HG03060 (cell line): Measurements from ENCODE around the gene CEP97.
"Not testable (repeated sequence)": the region's sequence is repeated elsewhere in the genome, so short reads cannot be mapped to it uniquely, and the experiment has no call there.

Source experiments
- ATAC-seq: cut with Tn5 transposase; IDR thresholded peaks from one replicate; pipeline ENCODE4 v1.9.1; 2021; ENCODE audit warnings: low read depth, moderate number of reproducible peaks; ENCODE audit not compliant: unreplicated experiment

Gene CEP97

GRCh38 chr3:101724329-101725193 is at the start of gene CEP97:
Gene CEP97, plus strand, starts transcription at chr3:101724614. Its CDS starts 63 bp downstream, at chr3:101724677.
- ATAC-seq = peak; percentile 67

- ATAC-seq = no peak
These were observed 48.7 kb upstream of the CEP97 start for GRCh38 chr3:101675709-101676215.

DNA sequence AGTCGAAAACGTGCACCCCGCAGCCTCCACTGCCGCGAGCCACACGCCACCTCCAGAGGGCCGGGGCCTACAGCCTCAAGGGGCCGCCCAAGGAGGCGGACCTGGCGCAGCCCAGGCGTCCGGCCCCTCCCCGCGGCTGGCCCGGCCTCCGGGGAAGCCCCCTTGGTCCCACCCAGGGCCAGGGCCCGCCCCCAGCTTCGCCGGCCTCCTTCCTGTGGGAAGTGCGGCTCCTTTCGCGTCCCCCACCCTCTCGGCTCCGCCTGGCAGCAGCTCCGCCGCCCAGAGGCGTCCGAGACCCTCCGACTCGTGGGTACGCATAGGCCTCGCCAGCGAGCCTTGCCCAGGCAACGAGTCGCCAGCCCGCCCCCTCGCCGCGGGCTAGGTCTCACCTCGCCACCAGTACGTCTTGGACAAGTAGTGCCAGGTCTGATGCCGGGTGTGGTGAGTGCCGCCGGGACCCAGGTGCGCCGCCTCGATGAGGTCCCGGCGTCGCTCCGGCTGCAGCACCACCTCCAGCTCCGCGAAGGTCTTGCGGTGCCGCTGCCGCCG is 48.1 kb upstream of the CEP97 start:
- peak; percentile 59 for ATAC-seq

DNA sequence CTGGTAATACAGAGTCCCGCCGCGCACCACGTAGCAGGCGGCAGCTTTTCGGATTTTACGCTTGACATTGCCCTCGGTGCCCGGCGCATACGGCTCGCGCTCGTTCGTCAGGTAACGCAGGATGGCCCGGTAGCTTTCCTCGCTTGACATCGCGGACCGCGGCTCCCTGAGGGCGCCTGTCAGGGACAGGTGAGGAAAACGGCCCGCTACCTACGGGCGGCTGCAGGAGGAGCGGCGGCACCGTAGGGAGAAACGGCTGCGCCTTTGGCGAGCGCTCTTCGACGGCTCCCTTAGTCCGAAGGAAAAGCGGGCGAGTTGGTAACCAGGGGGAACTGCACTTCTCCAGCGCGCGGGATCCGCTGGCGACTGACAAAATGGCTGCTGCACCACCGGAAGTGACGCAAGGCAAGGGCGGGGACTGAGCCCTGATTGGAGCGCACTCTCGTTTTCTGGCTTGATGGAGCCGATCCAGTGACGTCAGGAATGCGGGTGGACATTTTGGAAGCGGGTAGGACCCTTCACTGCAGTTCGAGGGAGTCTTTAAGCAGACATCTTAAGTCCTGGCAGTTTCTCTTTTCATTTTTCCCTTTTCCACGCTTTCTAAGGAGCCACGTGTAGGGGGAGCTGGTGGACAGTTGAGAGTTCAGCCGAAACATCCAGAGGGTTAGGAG is 47.5 kb upstream of the CEP97 start, which contains the start of gene ZBTB11:
Gene ZBTB11, minus strand, starts transcription at position 368 of the 671 bp plus-strand sequence. Its CDS starts 218 bp downstream, at position 150.
- ATAC-seq = peak; percentile 78

- ATAC-seq = no peak
These were observed 46.8 kb upstream of the CEP97 start for GRCh38 chr3:101677436-101678286.

GRCh38 chr3:101678837-101679236 is 45.6 kb upstream of the CEP97 start:
- not testable (repeated sequence) for ATAC-seq

- ATAC-seq = no peak
These were observed 43.9 kb upstream of the CEP97 start for GRCh38 chr3:101680466-101680865.

- no peak for ATAC-seq
These were observed 39.4 kb upstream of the CEP97 start for GRCh38 chr3:101685050-101685400.

GRCh38 chr3:101685870-101686307 is 38.5 kb upstream of the CEP97 start:
- ATAC-seq = no peak

- no peak for ATAC-seq
These were observed 37.1 kb upstream of the CEP97 start for GRCh38 chr3:101687142-101687931.

DNA sequence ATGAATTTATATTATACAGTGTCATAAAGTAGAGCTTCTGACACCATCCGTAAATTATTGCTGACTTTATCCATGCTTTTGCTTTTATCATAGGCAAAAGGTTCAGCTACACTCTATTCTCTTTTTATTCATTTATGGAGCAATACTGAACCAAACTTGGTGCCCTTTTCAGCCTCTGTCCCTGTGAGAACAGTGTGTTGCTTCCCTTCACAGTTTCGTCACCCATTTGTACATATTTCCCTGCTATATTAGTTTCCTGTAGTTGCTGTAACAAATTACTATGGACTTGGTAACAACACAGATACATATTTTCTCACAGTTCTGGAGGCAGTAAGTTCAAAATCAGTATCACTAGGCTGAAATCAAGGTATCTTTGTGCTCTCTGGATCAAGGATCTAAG is 35.1 kb upstream of the CEP97 start:
- no peak for ATAC-seq

DNA sequence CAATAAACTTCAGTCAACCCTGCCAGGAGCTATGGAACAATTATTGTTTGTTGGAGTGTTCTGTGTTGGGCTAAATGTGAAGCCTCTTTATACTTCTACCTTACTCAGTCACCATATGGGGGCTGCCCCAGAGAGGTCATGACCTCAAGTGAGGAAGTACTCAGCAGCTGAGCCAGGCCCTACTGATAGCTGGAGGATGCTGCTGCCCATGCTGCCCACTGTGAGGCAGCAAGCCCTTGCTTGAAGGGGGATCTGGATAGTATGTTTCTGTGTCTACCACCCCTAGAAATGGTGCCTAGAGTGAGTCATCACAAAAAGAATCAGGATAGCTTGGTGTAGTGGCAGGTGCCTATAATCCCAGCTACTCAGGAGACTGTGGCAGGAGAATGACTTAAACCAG is 33.4 kb upstream of the CEP97 start:
- no peak for ATAC-seq

DNA sequence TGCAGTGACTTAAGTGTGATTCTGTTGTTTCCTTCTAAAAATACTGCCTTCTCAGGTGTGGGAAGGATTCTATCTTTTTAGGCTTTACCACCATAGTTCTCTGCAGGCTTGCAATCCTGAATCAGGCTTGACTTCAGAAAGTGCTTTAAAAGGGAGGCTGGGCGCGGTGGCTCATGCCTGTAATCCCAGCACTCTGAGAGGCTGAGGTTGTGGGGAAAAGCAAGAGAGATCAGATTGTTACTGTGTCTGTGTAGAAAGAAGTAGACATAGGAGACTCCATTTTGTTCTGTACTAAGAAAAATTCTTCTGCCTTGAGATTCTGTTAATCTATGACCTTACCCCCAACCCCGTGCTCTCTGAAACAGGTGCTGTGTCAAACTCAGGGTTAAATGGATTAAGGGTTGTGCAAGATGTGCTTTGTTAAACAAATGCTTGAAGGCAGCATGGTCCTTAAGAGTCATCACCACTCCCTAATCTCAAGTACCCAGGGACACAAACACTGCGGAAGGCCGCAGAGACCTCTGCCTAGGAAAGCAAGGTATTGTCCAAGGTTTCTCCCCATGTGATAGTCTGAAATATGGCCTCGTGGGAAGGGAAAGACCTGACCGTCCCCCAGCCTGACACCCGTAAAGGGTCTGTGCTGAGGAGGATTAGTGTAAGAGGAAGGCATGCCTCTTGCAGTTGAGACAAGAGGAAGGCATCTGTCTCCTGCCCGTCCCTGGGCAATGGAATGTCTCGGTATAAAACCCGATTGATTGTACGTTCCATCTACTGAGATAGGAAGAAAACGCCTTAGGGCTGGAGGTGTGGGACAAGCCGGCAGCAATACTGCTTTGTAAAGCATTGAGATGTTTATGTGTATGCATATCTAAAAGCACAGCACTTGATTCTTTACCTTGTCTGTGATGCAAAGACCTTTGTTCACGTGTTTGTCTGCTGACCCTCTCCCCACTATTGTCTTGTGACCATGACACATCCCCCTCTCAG is 32.4 kb upstream of the CEP97 start:
- not testable (repeated sequence) for ATAC-seq

DNA sequence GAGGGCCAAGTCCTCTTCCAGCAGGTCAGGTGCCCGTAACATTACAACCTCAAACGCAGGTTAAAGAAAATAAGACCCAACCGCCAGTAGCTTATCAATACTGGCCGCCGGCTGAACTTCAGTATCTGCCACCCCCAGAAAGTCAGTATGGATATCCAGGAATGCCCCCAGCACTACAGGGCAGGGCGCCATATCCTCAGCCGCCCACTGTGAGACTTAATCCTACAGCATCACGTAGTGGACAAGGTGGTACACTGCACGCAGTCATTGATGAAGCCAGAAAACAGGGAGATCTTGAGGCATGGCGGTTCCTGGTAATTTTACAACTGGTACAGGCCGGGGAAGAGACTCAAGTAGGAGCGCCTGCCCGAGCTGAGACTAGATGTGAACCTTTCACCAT is 30.9 kb upstream of the CEP97 start:
- not testable (repeated sequence) for ATAC-seq

DNA sequence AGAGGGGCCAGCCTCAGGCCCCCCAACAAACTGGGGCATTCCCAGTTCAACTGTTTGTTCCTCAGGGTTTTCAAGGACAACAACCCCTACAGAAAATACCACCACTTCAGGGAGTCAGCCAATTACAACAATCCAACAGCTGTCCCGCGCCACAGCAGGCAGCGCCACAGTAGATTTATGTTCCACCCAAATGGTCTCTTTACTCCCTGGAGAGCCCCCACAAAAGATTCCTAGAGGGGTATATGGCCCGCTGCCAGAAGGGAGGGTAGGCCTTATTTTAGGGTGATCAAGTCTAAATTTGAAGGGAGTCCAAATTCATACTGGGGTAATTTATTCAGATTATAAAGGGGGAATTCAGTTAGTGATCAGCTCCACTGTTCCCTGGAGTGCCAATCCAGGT is 29.6 kb upstream of the CEP97 start:
- not testable (repeated sequence) for ATAC-seq

DNA sequence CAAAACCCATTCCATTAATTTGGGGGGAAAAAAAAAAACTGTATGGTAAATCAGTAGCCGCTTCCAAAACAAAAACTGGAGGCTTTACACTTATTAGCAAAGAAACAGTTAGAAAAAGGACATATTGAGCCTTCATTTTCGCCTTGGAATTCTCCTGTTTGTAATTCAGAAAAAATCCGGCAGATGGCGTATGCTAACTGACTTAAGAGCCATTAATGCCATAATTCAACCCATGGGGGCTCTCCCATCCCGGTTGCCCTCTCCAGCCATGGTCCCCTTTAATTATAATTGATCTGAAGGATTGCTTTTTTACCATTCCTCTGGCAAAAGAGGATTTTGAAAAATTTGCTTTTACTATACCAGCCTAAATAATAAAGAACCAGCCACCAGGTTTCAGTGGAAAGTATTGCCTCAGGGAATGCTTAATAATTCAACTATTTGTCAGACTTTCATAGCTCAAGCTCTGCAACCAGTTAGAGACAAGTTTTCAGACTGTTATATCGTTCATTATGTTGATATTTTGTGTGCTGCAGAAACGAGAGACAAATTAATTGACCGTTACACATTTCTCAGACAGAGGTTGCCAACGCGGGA is 28.5 kb upstream of the CEP97 start:
- no peak for ATAC-seq

DNA sequence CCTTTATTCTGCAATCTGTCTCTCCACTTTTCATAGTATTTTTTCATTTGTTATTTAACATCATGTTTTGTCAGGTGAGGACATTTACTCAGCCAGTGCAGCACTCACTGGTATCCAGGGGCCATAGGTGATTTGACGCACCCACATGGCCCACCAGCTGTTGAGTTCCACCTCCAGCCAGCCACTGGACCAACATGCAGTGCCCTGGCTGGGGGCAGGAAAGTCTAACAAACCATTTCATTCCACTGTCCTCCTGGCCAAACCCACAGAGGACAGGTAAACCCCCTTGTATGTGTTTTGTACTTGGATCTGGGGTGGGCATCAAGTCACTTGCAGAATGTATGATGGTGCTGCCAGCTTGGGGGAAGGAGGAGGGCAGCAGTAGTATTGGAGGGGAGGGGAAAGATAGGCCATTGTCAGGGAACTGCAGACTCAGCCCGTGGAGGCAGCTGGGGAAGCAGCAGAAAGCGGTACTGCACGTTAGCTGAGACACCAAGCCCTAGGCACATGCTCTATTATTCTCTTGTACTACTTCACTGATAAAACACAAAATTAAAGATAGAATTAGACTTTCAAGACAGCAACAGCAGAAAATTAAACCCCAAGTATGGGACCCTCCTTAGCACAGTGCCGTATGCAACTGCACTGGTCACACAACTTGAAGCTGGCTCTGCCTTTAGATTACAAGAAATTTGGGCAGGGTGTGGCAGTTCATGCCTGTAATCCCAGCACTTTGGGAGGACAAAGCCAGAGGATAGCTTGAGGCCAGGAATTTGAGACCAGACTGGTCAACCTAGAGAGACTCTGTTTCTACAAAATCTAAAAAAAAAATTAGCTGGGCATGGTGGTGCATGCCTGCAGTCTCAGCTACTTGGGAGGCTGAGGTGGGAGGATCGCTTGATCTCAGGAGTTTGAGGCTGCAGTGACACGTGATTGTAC is 22.4 kb upstream of the CEP97 start:
- no peak for ATAC-seq
